Measurements from ENCODE around the gene RAPGEF6.

Gene RAPGEF6

DNA sequence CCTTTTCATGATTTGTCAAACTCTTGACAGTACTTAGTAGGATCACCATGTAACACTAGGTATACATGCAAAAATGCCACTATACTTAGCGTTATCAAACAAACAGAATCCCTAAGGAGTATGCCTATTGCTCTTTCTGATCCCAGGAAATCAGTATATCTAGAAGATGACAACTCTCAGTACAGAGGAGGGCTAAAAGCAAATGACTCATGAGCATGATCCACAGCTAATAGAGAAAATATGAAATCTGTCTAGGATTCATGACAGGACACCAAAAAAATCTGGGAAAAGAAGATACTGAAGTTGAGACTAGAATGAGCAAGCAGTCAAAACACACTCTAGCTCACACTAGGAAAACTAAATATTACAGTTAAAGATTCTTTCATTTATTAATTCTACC lies 89.2 kb downstream of the RAPGEF6 start:
- H2AFZ ChIP-seq (ENCODE audit: insufficient read depth, low read length, poor library complexity): no peak overlapping the region
- no peak overlapping the region for H3K27ac ChIP-seq (ENCODE audit: low read depth, low read length)
- no peak overlapping the region for H4K8ac ChIP-seq (ENCODE audit: low read depth, low read length)
- no peak overlapping the region for H3K23ac ChIP-seq (ENCODE audit: low read length)
- no peaks in the 10 kb centered on the region for H3K79me1 ChIP-seq (ENCODE audit: low read length)
- no peak overlapping the region for H3K4ac ChIP-seq (ENCODE audit: low read depth, low read length)
- no peaks in the 10 kb centered on the region for H3K9me3 ChIP-seq (ENCODE audit: insufficient read depth, low read depth, low read length)
- no peak overlapping the region for H2BK12ac ChIP-seq (ENCODE audit: low read length)
- no peak overlapping the region for H3K4me2 ChIP-seq (ENCODE audit: low read length)
- peak in 1 of 2 donors; percentile 30 for DNase-seq
- no peak overlapping the region for H2AK5ac ChIP-seq (ENCODE audit: low read length)
- H3K4me3 ChIP-seq (ENCODE audit: low read depth, low read length): no peak overlapping the region
- H3K14ac ChIP-seq (ENCODE audit: low read length): no peak overlapping the region
- no peak overlapping the region for H4K12ac ChIP-seq (ENCODE audit: low read depth, low read length)
- H2BK120ac ChIP-seq (ENCODE audit: insufficient read depth, low read length, poor library complexity): no peak overlapping the region
- no peak overlapping the region for H3K18ac ChIP-seq (ENCODE audit: low read length)
- H3K79me2 ChIP-seq (ENCODE audit: control insufficient read depth, insufficient read depth, low read length, poor library complexity): no peaks in the 10 kb centered on the region
- no peaks in the 10 kb centered on the region for H3K36me3 ChIP-seq (ENCODE audit: control insufficient read depth in 1 of 2, insufficient read depth in 2 of 2, low read length in 2 of 2)
- no peaks in the 10 kb centered on the region for H3K4me1 ChIP-seq (ENCODE audit: control insufficient read depth in 1 of 2, insufficient read depth in 2 of 2, low read length in 2 of 2)
- no peak overlapping the region for H4K91ac ChIP-seq (ENCODE audit: low read depth, low read length)
- no peak overlapping the region for H2BK5ac ChIP-seq (ENCODE audit: low read depth, low read length, poor library complexity)
- no peak overlapping the region for H3K9ac ChIP-seq (ENCODE audit: low read length)
- WGBS (ENCODE audit: extremely low coverage, insufficient coverage, insufficient read length): no CpG with 5 or more reads among the region's 1 CpG
- no peaks in the 10 kb centered on the region for H3K27me3 ChIP-seq (ENCODE audit: insufficient read depth, low read length)

DNA sequence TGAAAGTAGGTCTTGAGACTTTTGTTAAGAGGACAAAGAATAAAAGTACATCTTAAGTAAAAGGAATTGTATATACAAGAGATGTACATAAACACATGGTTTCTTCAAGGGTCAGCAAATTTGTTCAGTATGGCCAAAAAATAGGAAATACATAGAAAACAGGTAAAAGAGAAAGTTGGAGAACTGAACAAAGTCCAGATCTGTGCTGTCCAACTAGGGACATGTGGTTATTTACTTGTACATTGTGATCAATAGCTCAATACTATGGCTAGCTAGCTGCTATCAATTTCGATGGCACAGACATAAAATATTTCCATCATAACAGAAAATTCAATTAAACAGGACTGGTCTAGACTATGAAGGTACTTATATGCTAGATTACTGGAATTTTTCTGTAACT lies 92.3 kb downstream of the RAPGEF6 start:
- DNase-seq: no peak
- Histone ChIP-seq H3K4ac (ENCODE audit: low read depth, low read length) (no peak overlapping the region), H3K4me3 (ENCODE audit: low read depth, low read length) (no peak overlapping the region), H2BK5ac (ENCODE audit: low read depth, low read length, poor library complexity) (no peak overlapping the region), H3K27me3 (ENCODE audit: insufficient read depth, low read length) (no peaks in the 10 kb centered on the region), H4K91ac (ENCODE audit: low read depth, low read length) (no peak overlapping the region), H3K18ac (ENCODE audit: low read length) (no peak overlapping the region), H3K9me3 (ENCODE audit: insufficient read depth, low read depth, low read length) (no peaks in the 10 kb centered on the region), H3K4me2 (ENCODE audit: low read length) (no peak overlapping the region), H3K36me3 (ENCODE audit: control insufficient read depth in 1 of 2, insufficient read depth in 2 of 2, low read length in 2 of 2) (no peaks in the 10 kb centered on the region), H2BK120ac (ENCODE audit: insufficient read depth, low read length, poor library complexity) (no peak overlapping the region), H2AK5ac (ENCODE audit: low read length) (no peak overlapping the region), H3K4me1 (ENCODE audit: control insufficient read depth in 1 of 2, insufficient read depth in 2 of 2, low read length in 2 of 2) (no peaks in the 10 kb centered on the region), H3K9ac (ENCODE audit: low read length) (no peak overlapping the region), H4K12ac (ENCODE audit: low read depth, low read length) (no peak overlapping the region), H4K8ac (ENCODE audit: low read depth, low read length) (no peak overlapping the region), H3K14ac (ENCODE audit: low read length) (no peak overlapping the region), H2AFZ (ENCODE audit: insufficient read depth, low read length, poor library complexity) (no peak overlapping the region), H3K23ac (ENCODE audit: low read length) (no peak overlapping the region), H3K27ac (ENCODE audit: low read depth, low read length) (no peak overlapping the region), H3K79me2 (ENCODE audit: control insufficient read depth, insufficient read depth, low read length, poor library complexity) (no peaks in the 10 kb centered on the region), H3K79me1 (ENCODE audit: low read length) (no peaks in the 10 kb centered on the region), H2BK12ac (ENCODE audit: low read length) (no peak overlapping the region)
- WGBS (ENCODE audit: extremely low coverage, insufficient coverage, insufficient read length): no CpG with 5 or more reads among the region's 1 CpG

DNA sequence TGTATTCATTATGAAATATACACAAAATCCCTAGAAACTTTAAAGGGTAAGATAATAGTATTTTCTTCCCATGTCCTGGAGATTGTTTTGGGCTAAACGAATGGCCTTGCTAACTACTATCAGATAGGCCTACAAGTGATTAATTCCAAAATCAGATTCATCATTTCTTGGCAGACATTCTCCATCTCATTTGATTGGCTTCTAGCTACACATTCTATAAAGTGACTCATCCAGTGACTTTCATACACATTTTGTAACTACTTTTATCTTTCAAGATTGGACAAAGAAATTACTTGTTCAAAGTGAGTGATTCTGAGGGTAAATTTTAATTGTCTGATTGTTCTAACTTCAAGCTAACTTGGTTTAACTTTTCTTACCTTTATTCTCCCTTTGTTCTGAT lies 93.3 kb downstream of the RAPGEF6 start:
- H3K4ac ChIP-seq (ENCODE audit: low read depth, low read length): no peak overlapping the region
- H2AK5ac ChIP-seq (ENCODE audit: low read length): no peak overlapping the region

DNA sequence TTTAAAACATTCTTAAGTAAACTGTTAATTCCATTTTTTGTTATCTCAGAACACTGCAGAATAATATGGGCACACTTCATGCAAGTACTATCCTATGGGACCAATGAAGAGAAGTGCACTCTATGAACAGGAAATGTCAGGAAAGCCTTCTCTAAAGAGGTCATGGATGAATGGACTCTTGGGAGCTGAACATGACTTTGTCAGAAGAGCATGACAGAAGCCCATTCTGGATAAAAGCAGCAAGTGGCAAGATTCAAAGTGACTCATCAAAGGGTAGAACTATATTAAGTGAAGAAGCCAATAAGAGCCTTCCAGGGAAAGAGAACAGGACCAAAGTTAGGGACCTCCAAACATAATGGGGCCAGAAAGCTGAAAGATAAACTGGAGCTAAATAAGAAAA lies 94.0 kb downstream of the RAPGEF6 start:
- Histone ChIP-seq H3K79me2 (ENCODE audit: control insufficient read depth, insufficient read depth, low read length, poor library complexity) (no peaks in the 10 kb centered on the region), H2BK5ac (ENCODE audit: low read depth, low read length, poor library complexity) (no peak overlapping the region), H3K4me3 (ENCODE audit: low read depth, low read length) (no peak overlapping the region), H3K23ac (ENCODE audit: low read length) (no peak overlapping the region), H2AFZ (ENCODE audit: insufficient read depth, low read length, poor library complexity) (no peak overlapping the region), H3K36me3 (ENCODE audit: control insufficient read depth in 1 of 2, insufficient read depth in 2 of 2, low read length in 2 of 2) (no peaks in the 10 kb centered on the region), H3K9me3 (ENCODE audit: insufficient read depth, low read depth, low read length) (no peaks in the 10 kb centered on the region), H3K27me3 (ENCODE audit: insufficient read depth, low read length) (no peaks in the 10 kb centered on the region), H3K18ac (ENCODE audit: low read length) (no peak overlapping the region), H3K4ac (ENCODE audit: low read depth, low read length) (no peak overlapping the region), H4K12ac (ENCODE audit: low read depth, low read length) (no peak overlapping the region), H2BK12ac (ENCODE audit: low read length) (no peak overlapping the region), H2AK5ac (ENCODE audit: low read length) (no peak overlapping the region), H3K4me2 (ENCODE audit: low read length) (no peak overlapping the region), H3K9ac (ENCODE audit: low read length) (no peak overlapping the region), H2BK120ac (ENCODE audit: insufficient read depth, low read length, poor library complexity) (no peak overlapping the region), H3K14ac (ENCODE audit: low read length) (no peak overlapping the region), H3K4me1 (ENCODE audit: control insufficient read depth in 1 of 2, insufficient read depth in 2 of 2, low read length in 2 of 2) (no peaks in the 10 kb centered on the region), H3K27ac (ENCODE audit: low read depth, low read length) (no peak overlapping the region), H4K8ac (ENCODE audit: low read depth, low read length) (no peak overlapping the region), H4K91ac (ENCODE audit: low read depth, low read length) (no peak overlapping the region), H3K79me1 (ENCODE audit: low read length) (no peaks in the 10 kb centered on the region)
- DNase-seq: no peak

More for the DNA sequence above, 93.3 kb downstream of the RAPGEF6 start:
- Histone ChIP-seq H3K79me1 (ENCODE audit: low read length) (no peaks in the 10 kb centered on the region), H3K79me2 (ENCODE audit: control insufficient read depth, insufficient read depth, low read length, poor library complexity) (no peaks in the 10 kb centered on the region), H2BK120ac (ENCODE audit: insufficient read depth, low read length, poor library complexity) (no peak overlapping the region), H3K23ac (ENCODE audit: low read length) (no peak overlapping the region), H2AFZ (ENCODE audit: insufficient read depth, low read length, poor library complexity) (no peak overlapping the region), H3K9ac (ENCODE audit: low read length) (no peak overlapping the region), H3K4me1 (ENCODE audit: control insufficient read depth in 1 of 2, insufficient read depth in 2 of 2, low read length in 2 of 2) (no peaks in the 10 kb centered on the region), H4K91ac (ENCODE audit: low read depth, low read length) (no peak overlapping the region), H3K27ac (ENCODE audit: low read depth, low read length) (no peak overlapping the region), H3K27me3 (ENCODE audit: insufficient read depth, low read length) (no peaks in the 10 kb centered on the region), H3K4me3 (ENCODE audit: low read depth, low read length) (no peak overlapping the region), H3K9me3 (ENCODE audit: insufficient read depth, low read depth, low read length) (no peaks in the 10 kb centered on the region), H4K8ac (ENCODE audit: low read depth, low read length) (no peak overlapping the region), H2BK5ac (ENCODE audit: low read depth, low read length, poor library complexity) (no peak overlapping the region), H3K36me3 (ENCODE audit: control insufficient read depth in 1 of 2, insufficient read depth in 2 of 2, low read length in 2 of 2) (no peaks in the 10 kb centered on the region), H3K18ac (ENCODE audit: low read length) (no peak overlapping the region), H2BK12ac (ENCODE audit: low read length) (no peak overlapping the region), H3K14ac (ENCODE audit: low read length) (no peak overlapping the region), H3K4me2 (ENCODE audit: low read length) (no peak overlapping the region), H4K12ac (ENCODE audit: low read depth, low read length) (no peak overlapping the region)
- DNase-seq: no peak
- no CpG with 5 or more reads among the region's 1 CpG for WGBS (ENCODE audit: extremely low coverage, insufficient coverage, insufficient read length)
